DMS114 treated with DMSO at 0.1 percent for 48 hours (cell line): Measurements from ENCODE around the gene CABLES1.
"Not testable (repeated sequence)": the region's sequence is repeated elsewhere in the genome, so short reads cannot be mapped to it uniquely, and the experiment has no call there.

ENCODE experiments used
- DNase-seq: peaks from one replicate; lab custom pipeline; 2025; ENCODE audit not compliant: unreplicated experiment; lab: John Stamatoyannopoulos, UW

The CABLES1 gene

DNA sequence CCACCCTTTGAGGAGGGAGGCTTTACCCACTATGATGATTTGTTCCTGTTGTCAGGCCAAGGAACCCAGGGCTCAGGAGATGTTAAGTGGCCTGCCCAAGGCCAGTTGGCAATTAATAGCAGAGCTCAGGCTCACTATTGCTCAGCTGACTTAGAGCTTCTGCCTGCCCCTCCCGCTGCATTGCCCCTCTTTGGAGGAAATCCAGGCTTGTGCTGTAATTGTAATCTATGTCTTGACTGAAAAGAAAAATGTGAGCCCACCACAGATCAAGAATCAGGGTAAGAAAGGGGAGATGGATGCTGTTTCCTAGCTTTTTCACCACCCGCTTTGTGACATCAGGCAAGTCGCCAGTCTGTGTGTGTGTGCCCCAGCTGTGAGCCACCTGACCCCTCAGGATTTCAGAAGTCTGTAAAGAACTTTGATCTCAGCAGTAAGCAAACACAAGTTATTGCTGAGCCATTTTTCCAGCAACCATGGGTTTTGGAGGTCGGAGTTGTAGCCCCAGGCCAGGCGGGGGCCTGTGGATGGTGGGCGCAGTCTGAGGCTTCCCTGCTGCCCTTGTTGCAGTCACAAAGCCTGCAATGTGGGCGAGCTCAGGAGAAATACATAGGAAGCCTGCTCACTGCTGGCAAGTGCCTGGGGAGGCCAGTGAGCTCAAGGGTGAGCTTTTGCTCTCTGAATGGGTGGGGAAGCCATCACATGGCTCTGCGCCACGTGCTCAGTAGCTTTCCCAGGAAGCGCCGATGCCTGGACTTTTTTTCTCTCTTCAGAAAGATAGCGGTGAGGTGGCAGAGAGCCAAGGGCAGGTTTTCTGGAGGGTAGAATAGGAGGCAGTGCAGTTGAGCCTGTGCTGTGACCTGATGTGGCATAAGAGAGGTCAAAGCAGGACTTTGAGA lies 6.1 kb downstream of the CABLES1 start:
- no peak for DNase-seq

DNA sequence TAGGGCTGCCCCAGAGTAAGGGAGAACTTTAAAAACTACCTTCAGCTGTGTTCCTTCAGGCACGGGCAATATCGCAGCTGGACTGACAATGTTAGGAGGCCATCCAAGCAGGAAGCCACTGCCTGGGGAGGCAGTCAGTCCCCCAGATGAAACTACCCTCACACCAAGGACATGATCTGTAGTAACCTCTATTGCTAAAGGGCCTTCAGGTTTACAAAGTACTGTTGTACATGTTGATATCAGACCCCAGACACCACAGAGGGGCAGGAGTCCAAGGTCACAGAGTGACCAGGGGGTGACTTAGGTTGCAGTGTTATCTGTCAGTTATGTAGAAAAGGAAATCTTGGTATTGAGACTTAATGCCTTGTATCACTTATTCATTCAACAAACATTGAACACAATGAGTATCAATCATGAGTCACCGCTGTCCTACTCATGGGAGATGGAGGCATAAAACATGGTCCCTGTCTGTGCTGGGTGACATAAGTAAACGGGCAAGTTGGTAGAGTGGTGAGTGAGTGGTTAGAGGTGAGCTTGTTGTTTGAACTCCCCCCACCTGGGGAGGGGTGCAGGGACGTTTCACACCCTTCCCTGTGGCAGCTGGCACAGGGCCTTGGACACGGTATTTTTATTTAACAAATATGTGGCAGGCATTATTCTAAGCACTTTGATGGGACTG lies 7.1 kb downstream of the CABLES1 start:
- no peak for DNase-seq

DNA sequence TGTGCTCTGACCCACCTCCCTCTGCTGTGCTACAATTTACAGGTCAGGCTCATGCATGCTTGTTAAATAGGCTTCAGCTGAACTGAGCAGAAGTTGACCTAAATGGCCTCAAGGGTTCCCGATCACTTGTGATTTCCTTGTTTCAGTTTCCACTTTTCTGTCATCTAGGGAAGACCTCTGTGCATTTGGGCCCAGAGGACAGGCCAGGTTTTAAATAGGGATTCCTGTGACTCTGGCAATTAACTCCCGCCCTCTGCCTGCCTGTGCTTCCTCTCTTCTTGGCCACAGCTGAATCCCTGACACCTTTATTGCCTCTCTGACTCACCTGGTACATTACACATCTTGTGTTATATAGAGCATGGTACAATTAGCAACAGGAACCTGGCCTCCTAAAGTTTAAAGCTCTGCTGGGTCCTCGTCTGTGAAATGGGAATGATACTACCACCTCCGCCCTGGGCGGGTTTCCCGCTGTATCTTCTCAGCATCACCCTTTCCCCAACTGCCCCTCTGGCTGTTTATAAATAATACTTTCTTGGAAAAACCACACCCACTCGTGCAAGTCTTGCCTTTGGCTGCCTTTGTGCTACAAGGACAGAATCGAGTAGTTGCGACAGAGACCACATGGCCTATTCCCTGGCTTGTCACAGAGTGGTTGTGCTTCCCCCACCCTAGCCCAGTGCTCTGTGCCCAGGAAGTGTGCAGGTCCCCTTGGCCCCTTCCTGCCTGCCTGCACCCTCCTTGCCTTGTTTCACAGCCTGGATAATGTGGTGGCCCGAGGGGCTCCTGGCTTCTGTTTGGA lies 7.9 kb downstream of the CABLES1 start:
- DNase-seq, result no peak

DNA sequence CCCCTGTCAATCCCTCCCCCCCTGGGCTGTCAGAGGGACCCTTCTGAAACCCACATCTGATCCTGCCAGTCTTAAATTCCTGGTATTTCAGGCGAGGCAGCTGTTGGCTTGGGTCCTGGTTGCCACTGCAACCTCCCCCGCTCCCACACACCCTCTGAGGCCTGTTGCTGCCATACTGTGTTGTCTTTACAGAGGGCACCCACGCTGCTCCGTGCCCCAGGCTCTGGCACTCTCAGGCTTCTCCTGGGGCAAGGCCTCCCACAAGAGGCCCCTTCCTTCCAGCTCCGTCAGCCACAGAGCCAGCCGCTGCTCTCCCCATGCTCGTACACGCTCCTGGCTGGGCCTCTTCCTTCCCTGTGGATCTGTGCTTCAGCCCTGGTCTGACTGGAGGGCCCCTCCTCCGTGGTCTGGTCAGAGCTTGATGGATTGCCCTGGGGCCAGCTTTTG lies 8.6 kb downstream of the CABLES1 start:
- no peak for DNase-seq

DNA sequence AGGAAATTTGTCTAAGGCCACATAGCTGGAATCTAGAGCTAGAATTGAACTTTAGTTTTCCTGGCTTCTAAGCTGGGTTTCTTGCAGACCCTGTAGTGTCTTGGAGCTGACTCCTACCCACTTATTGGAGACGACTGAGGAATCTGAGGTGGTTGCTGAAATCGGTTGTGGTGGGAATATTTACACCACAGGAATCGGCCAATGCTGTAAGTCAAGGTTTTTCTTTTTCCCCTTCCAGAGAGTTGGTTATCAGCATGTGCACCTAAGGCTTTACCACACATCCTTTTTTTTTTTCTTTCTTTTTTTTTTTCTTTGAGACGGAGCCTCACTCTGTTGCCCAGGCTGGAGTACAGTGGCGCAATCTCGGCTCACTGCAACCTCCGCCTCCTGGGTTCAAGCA lies 9.4 kb downstream of the CABLES1 start:
- no peak for DNase-seq

DNA sequence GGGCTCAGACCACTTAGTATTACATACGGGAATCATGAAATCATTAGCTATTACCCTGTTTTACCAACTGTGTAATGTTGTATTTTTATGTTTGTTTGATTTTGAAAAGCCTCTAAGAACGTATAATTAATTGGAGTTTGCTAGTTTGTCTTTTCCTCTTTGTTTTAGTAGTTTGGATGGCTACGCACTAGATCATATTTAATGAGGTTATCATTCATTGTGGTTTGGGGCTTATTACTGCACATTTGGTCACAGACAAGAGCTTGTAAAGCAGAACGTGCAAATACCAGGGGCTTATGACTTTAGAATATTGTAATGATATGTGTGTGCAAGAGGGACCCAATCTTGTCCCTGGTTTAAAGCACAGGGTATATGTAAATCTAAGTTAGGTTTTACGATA lies 10.3 kb downstream of the CABLES1 start:
- no peak for DNase-seq

DNA sequence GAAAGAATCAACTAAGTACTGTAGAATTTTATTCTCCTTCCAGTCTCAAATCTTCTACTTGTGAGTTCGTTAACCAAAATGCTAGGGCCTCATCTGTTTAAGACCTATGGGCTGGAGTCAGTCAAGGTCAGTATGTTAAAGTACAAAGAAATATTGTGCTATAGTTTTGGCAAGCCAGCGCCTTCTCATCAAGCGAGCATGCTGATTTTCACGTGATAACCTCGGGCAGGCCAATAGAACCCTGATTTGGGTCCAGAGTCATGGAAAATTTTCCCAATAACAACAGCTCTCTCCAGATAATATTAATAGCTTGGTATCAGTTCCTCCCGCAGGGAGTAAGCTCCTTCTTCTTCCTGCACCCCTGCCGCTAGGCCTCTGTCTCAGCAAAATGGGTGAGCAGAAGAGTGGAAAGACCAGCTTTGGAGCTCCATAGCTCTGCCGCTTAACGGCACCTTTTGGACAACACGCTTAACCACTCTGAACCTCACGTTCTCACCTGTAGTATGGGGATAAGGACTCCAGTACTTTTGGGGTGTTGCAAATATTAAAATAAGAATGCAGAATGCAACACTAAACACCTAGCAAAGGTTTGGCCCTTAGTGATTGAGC lies 11.7 kb downstream of the CABLES1 start:
- DNase-seq, result no peak

DNA sequence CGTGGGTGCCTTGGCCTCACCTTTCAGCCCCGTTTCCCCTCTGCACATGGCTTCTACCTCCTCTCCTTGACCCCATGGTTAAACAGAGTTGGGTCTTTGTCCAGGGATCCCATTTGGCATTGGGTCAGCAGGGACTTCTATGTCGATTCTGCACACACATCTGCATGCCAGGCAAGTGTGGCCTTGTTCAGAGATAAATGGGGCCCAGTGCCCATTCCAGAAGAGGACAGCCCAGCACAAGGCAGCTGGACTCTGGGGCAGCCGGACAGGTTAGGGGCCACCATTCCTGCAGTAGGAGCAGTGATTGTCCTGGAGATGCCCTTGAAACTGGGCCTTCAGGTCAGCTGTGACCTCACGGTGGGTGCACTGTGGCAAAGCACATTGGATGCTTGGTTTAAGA lies 13.1 kb downstream of the CABLES1 start:
- no peak for DNase-seq

DNA sequence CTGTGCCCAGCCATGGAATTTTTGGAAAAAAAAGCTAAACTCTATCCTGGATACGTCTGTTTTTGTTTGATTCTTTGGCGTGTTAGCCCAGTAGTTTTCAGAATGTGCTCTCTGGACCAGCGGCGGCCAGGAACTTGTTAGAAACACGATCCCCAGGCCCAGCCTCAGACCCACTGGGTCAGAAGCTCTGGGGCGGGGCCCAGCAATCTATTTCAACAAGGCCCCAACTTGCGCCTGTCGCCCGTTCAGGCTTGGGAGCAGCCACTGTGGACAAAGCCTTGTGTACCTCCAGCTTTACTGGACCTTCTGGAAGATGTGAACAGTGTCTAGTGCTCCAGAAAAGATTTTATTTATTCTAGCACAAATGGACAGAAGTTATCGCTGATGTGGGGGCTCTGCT lies 14.3 kb downstream of the CABLES1 start:
- DNase-seq, result no peak

DNA sequence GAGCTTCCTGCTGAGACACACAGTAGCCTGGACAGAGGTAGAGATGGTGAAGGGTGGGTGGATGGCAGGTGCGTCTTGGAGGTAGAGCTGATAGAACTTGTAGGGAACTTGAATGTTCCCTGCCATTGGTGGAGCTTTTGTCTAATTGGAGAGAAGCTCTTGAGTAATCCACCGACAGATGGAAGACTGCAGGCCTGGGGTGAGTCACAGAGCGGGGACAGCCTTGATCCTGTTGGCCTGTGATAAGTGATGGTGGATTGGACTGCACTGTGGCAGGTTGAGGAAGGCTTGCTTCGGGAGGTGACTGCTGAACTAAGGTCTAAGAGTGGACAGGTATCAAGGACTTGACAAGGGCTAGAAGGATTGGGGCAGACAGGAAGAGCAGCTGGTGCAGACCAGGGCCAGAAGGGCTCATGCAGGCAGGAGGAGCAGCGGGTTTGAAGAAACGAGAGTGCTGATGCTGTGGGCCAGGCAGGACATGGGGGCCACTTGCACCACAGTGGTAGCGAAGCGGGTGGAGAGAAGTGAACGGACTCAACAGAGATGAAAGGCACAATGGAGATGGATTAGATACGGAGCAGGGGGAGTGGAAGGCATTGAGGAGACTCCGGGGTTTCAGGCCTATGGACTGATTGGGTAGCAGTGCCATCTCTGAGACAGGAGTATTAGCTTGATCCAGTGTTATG lies 16.3 kb downstream of the CABLES1 start:
- no peak for DNase-seq

DNA sequence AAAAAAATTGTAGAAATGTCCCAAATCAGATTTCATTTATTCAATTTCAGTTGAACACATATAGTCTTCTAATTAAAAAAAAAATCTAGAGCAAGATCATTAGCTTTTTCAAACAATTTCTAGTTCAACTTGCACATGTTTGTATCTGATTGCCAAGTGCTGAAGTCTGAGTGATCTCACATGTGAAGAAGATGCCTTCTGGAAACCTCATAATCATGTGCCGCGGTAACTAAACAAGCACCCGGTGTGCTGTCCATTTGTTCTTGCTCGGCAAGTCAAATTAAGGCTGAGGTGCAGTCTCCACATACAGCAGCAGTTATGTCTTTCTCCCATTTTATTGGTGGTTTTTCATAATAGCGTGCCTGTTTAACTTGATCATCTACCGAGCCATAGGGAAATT lies 18.7 kb downstream of the CABLES1 start:
- DNase-seq, result no peak

DNA sequence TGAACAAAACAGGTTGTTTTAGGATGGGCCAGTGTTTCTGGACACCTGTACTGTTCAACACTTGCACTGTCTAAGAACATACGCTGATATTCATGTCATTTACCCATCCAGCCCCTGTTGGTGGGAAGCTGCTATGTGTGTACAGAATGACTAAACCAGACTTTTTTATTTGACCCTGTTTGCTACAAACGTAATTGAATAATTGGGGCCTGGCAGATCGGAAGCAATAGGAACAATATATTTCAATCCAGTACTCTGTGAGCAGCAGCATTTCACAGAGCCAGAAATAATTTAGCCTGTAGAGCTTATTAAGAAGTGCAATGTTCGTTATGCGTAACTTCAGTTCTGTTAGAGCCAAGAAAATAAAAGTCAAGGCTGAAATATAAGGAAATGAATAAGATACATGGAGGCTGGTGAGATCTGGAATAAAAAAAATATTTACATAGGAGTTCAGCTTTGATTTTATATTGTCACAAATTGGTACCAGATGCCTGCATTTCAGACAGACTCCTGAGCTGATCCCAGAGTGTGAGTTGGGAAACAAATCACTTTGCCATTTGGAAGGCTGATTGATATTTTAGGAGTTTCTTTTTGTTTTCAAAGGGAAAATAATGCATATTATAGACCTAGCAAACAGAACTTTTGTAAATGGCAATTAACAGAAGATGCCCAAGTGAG lies 19.7 kb downstream of the CABLES1 start:
- DNase-seq, result no peak

DNA sequence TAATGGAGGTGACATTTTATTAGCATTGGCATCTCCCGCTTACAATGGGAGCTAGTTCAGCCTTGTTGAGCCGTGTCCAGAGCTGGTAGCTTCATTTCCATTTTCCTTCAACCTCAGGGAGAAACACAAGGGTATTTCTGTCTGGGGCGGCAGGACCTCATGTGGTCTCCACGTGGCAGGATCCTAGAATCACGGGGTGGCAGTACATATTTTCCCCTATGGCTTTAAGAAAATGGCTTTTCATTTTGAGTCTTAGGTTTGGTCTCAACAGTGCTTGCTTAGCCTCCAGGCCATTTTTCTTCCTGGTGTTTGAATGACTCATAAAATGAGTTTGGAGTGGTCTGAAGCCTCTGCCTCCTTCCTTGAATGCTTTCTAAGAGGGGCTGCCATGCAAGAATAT lies 20.3 kb downstream of the CABLES1 start:
- no peak for DNase-seq

DNA sequence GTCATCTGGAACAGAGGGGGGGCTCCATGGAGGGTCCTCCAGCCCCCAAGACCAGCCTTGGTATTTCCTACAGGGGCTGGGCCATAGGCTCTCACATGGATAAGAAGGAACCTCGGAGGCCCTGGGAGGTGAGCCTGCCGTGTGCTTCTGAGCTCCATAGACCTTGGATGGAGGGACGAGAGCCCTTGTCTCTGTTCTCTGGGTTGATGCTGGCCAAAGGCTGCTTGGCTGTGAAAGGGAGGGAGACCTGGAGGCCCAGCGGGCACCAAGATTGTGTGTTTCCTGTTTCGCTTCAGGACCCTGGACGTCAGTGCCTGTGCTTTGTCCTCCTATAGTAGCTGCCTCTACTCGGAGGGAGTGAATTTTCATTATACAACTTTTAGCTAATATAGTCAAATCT lies 20.8 kb downstream of the CABLES1 start:
- no peak for DNase-seq

DNA sequence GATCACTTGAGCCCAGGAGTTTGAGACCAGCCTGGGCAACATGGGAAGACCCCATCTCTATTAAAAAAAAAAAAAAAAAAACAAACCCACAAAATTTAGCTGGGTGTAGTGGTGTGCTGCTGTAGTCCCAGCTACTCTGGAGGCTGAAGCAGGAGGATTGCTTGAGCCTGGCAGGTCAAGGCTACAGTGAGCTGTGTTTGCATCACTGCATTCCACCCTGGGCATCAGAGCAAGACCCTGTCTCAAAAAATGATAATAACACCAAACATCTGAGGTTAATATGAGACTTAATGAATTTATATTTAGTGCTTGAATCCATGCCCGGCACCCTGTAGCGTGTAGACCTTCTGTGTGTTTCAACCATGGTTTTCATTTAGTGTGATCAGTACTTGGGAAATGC lies 22.8 kb downstream of the CABLES1 start:
- DNase-seq, result no peak

DNA sequence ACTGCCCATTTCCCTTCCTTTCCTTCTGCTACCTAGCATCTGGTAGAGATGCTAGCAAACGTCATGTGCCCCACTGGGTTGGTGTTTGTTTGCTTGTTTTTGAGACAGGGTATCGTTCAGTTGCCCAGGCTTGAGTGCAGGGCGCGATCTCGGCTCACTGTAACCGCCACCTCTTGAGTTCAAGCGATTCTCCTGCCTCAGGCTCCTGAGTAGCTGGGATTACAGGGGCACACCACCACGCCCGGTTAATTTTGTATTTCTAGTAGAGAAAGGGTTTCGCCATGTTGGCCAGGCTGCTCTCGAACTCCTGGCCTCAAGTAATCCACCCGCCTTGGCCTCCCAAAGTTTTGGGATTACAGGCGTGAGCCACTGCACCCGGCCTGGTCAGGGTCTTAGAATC lies 23.6 kb downstream of the CABLES1 start:
- DNase-seq, result not testable (repeated sequence)

DNA sequence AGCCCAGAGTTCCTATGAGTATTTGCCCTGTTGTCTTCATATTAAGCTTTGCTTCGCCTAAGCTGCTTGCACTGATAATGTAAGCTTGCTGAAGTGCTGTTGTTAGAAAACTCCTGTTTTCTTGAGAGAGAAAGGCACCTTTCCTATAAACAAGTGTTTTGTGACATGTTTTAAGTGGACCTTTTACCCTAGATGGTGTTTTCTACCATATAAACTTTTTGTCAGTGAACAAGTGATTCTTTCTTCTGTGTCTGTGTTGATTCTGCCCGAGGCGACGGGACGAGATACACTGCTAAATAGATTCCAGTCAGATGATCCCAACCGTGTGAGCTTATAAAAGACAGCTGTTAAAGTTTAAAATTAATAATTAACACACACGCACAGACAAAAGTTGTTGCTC lies 24.1 kb downstream of the CABLES1 start:
- no peak for DNase-seq

DNA sequence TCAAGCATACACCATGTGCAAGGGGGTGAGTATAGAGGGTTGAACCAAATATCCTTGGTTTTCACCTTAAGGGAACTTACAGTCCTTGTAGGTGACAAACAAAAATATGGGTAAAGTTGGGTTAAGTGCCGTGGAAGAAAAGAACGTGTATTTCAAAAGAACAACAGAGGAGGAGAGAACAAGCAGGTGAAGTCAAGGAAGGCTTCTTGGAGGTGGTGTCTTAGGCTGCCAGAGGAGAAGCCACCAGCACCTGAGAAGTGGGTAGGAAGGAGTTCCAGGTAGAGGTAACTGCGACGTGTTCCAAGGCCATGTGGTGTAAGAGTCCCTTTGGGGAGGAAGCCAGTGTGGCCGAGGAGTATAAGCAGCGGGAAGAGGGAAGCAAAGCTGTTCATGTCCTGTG lies 27.2 kb downstream of the CABLES1 start:
- no peak for DNase-seq

DNA sequence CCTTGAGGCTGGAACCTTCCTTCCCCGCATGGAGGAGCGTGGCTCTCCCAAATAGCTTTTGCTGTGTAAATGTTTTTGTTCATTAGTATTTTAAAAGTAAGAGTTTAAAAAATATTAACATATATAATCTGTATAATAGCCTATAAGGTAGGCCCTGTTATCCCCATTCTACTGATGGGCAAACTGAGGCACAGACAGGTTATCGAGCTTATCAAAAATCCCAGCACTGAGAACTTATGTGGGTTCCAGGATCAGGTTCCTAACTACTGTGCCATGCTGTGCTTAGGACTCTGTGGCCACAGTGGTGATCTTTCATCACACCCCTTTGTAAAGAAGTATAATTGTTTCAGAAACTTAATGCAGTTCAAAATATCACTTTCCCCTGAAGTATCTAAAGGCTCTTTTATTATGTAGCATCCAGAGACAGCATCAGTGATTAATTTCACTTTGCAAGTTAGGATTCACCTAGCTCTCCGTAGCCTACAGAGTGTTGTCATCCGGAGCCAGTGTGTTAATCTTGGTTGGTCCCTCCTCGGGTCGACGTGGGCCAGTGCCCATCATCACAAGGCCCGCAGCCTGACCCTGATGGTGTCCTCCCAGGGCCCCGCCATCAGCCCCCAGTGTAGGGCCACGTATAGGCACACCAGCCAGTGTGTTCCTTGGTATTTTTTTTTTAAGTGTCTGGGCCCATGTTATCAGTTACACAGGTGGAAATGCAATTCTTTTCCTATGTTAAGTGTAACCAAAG lies 28.7 kb downstream of the CABLES1 start:
- DNase-seq, result no peak
